ENCODE data around the gene IMMP2L.

The IMMP2L gene

GRCh38 chr7:111147708-111148533 is 414.4 kb downstream of the IMMP2L start:
- DNase-seq (ENCODE audit: low spot score) = no peak

DNA sequence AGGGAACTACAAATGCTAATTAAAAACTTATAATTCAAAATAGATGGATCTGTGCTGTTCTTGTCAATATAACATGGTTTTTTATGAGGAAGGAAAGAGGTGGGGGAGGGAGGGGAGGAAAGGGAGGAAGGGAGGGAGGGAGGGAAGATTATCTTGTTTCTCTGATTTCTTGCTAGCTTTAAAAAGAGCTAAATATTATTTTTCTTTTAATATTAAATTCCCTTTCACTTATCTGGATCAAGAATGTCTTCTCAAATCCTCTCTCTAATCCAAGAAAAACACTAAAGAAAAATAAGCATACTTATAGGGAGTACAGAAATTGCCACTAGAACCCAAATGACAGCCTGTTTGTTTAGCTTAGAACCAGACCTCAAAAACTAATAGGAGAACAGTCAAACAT is 416.2 kb downstream of the IMMP2L start:
- DNase-seq (ENCODE audit: low spot score) = no peak

- DNase-seq (ENCODE audit: low spot score) = no peak
These were observed 416.8 kb downstream of the IMMP2L start for GRCh38 chr7:111145472-111145871.

DNA sequence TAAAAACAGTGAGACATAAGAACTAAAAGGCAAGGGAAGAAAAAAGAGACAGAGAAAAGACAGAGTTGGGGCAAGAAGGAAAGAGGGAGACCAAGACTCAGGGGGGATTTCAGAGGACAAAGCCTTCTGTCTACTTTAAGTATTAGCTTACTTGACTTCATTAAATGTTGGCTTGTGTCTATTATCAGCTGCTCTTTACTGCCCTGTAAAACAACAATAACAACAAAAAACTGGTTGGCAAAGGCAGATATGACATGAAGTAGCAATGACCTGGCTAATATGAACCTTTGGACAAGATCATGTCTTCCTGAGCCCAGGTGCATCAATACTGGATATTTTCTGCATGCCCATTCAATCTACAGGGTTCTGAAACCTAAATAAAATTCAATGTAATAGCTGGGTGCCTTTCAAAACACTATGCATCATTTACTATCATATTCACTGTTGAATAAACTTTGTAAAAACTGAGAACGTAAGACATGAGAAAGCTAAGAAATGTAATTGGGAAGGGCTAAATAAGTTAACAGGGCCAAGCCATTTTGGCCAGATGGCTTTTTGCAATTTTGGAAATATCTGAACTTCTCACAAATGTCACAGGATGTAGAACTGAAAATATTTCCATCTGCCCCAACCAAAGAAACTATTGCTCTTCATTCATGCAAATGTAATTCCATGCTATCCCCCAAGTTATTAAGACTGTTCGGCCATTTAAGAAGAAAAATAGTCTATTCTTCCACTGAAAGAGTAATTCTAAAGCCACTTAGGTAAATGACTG is 422.0 kb downstream of the IMMP2L start:
- DNase-seq (ENCODE audit: low spot score) = no peak

DNA sequence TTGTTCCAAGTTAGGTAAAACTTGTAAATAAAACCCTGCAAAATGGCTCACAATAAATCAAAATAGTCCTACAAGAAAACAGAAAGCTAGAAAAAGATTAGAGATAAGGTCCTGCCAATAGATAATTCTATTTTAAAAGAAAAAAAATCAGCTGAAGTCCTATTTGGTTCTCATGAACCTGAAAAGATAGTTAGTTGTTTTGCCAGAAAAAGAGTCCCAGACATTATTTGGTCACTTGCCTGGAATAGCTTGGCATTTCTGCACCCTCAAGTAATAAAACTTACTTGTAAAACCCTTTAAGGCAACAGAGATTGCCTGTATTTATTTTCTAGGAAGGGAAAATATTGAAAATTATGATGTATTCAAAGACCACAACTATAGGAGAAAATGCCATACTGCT is 423.7 kb downstream of the IMMP2L start:
- DNase-seq (ENCODE audit: low spot score) = no peak

GRCh38 chr7:111138193-111138569 is 424.1 kb downstream of the IMMP2L start:
- peak; percentile 43 for DNase-seq (ENCODE audit: low spot score)

DNA sequence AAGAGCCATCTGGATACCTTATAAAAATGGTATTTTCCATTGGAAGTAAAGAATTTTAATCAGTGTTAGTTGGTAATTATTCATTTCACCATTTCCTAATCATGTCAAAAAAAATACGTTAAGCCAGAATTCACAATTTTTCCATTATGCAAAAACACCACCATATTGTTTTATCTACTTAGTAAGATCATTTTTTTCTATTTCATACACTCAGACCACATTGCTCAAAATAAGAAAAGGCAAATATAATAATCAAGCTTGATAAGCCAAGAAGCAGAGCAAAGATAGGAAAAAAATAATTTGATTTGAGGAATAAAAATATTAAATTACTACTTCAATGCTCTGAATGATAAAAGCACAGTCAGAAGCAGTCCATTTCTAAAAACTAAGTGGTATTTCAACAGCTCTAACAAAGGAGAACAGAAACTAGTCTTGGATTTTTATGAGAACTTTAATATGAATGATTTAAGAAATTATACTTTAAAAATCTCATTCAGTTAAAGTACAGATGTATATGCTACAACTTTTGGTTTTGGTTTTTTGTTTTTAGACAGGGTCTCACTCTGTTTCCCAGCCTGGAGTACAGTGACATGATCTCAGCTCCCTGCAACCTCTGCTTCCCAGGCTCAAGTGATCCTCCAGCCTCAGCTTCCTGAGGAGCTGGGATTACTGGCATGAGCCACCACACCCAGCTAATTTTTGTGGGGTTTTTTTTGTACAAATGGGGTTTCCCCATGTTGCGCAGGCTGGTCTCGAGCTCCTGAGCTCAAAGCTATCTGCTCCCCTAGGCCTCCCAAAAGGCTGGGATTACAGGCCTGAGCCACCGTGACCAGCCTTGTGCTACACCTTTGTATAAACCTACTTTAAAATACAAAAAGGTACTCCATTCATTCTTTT is 424.7 kb downstream of the IMMP2L start:
- peak; percentile 6 for DNase-seq (ENCODE audit: low spot score)

- DNase-seq (ENCODE audit: low spot score) = no peak
These were observed 429.5 kb downstream of the IMMP2L start for GRCh38 chr7:111132833-111133232.

DNA sequence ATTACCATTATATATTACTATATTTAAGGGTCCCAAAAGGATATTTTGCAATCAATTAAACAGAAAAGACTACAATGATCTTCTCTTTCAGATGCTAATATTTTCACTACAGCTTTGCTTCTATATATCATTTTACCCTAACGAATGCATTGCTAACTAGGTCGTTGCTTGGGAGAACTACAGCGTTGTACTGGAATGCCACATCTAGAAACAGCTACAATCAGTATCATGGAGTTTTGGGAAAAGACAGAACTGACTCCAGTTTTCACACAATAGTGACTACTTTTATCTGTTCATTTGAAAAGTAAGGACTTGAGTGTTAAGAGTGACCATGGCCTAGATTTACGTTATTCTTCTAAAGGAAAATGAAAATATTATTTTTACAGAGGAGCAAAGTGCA is 432.9 kb downstream of the IMMP2L start:
- DNase-seq (ENCODE audit: low spot score) = no peak

DNA sequence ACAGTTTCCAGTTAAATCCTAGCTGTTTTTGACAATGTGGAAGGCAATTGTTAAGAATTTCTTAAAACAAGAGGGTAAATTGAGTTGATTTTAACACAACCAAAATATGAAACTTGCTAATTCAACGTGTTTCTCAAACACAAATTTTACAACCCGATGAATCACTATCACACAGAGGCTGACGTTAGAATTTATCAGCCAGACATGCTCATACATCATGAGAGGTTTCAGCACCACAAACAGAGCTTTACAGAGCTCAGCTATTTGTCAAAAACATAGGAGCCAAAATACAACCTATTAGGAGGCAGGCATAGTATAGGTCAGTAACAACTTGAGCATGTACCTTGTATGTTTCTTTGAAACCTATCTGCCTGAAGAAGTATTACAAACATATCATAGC is 435.3 kb downstream of the IMMP2L start:
- DNase-seq (ENCODE audit: low spot score) = no peak

DNA sequence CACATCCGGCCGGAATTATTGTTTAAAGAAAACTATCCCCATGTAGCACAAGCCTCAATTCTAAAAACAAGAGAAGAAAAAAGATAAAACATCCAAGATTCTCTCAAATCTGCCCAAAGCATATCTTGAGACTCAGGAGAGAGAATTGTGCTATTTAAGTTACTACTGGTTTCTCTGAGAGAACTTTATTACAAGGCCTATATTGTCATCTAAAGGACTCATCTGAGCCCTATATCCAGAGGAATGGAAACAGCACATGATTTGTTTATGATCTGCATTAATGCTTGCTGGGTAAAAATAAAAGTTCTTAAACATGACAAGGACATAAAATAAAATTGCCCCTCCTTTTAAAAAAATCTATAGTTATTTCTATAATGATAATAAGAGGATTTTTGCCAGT is 446.3 kb downstream of the IMMP2L start:
- no peak for DNase-seq (ENCODE audit: low spot score)

DNA sequence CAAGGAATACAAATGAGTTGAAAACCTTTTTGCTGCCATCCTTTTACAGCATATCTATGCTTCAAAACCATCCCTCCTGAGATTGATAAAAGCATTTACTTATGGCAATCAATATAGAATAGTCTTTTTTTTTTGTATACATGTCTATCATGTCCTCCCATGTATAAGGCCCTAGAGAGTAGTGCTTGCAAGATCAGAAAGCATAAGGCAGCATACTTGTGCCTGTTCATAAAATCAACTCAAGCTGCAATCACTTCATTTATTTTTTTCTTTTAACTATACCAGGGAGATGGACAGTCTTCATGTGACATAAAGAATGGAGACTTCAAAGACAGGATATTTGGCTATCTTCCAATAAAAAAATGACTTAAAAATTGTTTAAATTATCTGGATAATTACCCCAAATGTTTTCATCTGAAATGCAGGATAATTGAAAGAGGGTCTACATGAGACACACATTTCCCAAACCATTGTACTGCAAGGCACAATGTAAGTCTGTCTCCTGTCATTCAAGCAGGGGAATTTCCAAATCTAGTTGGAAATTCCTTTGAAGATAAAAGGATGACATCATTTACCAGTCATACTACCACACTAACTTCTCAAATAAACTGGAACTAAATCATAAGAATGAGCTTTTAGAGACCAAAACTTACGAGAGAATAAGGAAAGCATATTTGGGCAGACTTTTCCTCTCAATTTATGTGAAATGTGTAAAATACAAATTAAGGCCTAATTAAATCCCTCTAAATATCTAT is 448.9 kb downstream of the IMMP2L start:
- no peak for DNase-seq (ENCODE audit: low spot score)

DNA sequence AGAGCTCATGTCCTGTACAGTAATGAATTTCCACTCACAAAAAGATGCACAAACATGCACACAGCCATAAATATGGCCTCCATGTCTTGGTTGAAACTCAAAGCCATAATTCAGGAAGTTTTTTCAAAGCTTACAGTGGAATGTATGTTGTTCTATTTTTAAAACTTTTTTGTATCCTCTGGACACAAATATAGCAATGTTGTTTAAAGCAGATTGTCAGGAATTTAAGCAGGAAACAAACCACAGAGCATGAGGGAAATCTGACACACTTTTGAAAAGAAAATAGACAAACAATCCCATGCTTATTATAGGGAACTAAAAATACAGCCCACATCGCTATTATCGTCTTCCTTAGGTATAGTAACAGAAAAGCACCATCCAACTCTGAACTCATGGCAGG is 449.9 kb downstream of the IMMP2L start:
- DNase-seq (ENCODE audit: low spot score) = no peak

- DNase-seq (ENCODE audit: low spot score) = no peak
These were observed 453.8 kb downstream of the IMMP2L start for GRCh38 chr7:111108496-111108895.

DNA sequence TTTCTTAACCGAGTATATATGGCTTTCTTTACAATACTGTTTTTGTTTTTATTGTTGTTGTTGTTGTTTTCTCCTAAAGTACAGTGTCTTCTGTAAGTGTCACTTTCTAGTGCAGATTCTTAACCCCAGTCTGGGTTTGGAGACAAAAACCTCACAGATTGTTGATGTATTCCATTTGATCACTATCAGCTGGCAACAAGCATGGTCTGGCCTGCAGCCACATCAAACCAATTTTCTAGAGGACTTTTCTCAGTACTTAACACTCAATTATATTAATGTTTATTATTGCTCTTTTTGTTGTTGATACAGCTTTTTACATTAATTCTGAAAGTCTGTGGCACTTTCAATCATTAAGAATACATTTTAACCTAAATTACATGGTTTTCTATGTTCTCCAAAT is 454.3 kb downstream of the IMMP2L start:
- DNase-seq (ENCODE audit: low spot score) = no peak

- DNase-seq (ENCODE audit: low spot score) = no peak
These were observed 454.7 kb downstream of the IMMP2L start for GRCh38 chr7:111107579-111107978.

DNA sequence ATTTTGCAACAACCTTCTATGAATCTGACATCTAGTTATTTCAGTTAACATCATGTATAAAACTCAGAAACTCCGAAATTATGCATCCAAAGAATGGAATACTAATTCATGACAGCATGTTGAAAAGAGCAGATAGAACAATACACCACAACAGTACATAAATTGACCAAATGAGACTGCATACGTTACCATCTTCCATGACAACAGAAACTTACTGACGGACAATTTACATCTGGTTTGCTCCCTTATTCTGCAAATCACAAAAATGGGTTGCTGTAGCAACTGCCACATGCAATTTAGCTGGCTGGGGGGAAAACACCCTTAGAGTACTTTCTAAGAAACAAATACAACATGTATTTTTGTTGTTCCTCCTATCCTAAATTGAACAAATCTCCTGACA is 457.0 kb downstream of the IMMP2L start:
- no peak for DNase-seq (ENCODE audit: low spot score)

DNA sequence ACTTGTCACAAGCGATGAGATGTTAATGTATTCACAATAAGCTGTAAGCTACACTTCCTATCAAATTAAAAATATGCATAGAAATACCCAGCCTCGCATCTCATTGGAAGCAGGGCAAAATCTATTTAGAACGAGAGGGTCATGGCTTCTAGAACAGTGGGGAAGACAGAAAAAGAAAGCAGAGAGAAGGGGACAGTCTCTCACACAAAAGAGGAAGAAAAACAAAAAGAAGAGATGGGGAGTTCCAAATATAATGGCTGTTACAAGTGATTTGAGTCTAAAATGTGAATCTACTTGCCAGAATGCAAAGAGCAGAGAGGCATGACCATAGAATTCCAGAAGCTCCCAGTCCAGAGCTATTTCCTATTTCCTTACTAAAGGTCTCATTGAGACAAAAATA is 457.6 kb downstream of the IMMP2L start:
- no peak for DNase-seq (ENCODE audit: low spot score)

DNA sequence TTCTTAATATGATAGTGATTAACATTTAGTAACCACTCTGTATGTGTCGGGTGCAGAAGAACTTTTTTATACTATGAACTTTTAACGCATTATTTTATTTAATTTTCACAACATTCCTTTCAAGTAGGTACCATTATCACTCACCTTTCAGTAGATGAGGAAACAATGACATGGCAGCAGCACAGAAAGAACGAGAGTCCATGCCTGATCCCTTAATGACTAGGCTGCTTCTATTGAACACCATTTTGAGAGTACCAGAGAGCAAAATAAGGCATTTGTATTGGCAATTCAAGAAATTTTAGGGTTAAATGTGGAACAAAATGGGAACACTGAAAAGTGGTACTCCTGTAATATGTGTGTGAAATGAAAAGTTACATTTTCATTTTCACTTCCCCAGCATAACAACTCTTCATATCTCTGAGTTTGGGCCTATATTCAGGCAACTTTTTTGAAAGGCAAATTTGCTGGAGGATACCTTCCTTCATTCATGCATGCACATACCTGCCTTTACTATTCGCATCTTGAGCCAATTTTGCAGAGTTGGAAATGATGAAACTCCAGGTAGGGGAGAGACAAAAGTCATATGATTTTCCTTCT is 458.5 kb downstream of the IMMP2L start:
- DNase-seq (ENCODE audit: low spot score) = no peak

DNA sequence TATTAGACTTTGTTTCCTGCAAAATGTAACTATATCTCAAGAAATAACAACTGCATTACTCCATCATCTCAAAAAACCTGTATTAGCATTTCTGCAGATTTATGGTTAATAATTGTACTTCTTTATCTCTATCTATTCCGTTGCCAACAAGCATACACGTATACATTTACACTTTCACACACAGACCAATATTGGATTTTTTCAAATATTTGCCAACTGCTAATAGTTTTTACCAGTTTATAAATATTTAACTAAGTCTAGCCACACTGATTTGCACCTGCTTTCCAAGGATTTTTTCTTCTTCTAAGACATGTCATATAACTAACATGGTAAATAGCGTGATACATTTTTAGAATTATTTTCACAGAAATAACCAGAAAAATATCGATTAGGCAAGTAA is 459.2 kb downstream of the IMMP2L start:
- DNase-seq (ENCODE audit: low spot score) = no peak

Data from CD4-positive, alpha-beta T cell treated with Interleukin-15 for 4 hours (primary cell).